ENCODE results near the gene ISM1. TPM values are rescaled to one million over a fixed set of nuclear protein-coding genes. Genes with fewer than 3 reads are reported as not detected.

The ISM1 gene
- total and polyA plus RNA-seq, 2 of the 13 experiments (the other 11 are each of a cell fraction or from before 2014, with no cell fraction given): 0.40 to 1.4 TPM

DNA sequence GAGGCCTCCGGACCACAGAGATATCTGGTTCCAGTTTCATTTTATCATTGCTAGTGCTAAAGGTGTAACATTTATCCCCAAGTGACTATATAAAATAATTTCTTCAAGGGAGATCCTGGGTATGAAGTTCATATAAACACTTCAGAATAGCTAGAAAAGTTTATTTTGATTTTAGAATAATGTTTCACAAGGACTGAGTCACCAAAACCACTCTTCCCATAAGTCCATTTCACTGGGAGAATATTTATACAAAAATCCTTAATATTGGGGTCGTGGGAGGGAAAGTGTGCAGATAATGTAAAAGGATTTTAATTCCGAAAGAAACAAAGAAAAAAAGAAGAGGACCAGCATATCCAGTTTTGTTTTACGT is 128.1 kb downstream of the ISM1 start:
- no peak for TF ChIP-seq ZNF510 (CRISPR knock-in tag; IDR thresholded peaks at IDR 0.05; ENCODE audit: low read depth)
- TF ChIP-seq NFIC (IDR thresholded peaks at IDR 0.05; ENCODE audit: low read length): no peak
- no peak for TF ChIP-seq ZNF768 (CRISPR knock-in tag; IDR thresholded peaks at IDR 0.05)
- TF ChIP-seq ZNF253 (CRISPR knock-in tag; IDR thresholded peaks at IDR 0.05; ENCODE audit: borderline replicate concordance): no peak
- TF ChIP-seq ZBTB21 (CRISPR knock-in tag; IDR thresholded peaks at IDR 0.05): no peak
- no peak for TF ChIP-seq NR2C2 (CRISPR knock-in tag; IDR thresholded peaks at IDR 0.05; ENCODE audit: borderline replicate concordance)
- no peak for TF ChIP-seq BCL6 (CRISPR knock-in tag; IDR thresholded peaks at IDR 0.05)
- TF ChIP-seq ATF1 (CRISPR knock-in tag; IDR thresholded peaks at IDR 0.05): no peak
- TF ChIP-seq ATRX (CRISPR knock-in tag; IDR thresholded peaks at IDR 0.05; ENCODE audit: borderline replicate concordance): no peak
- no peak for TF ChIP-seq SMYD3 (CRISPR knock-in tag; IDR thresholded peaks at IDR 0.05)
- no peak for TF ChIP-seq ZSCAN20 (CRISPR knock-in tag; IDR thresholded peaks at IDR 0.05; ENCODE audit: borderline replicate concordance)
- no peak for TF ChIP-seq ZNF567 (CRISPR knock-in tag; IDR thresholded peaks at IDR 0.05; ENCODE audit: borderline replicate concordance)
- no peak for TF ChIP-seq ADNP (CRISPR knock-in tag; IDR thresholded peaks at IDR 0.05)
- no peak for TF ChIP-seq PCBP2 (optimal IDR thresholded peaks at IDR 0.05; ENCODE audit: low read depth, low read length, poor library complexity, severe bottlenecking)
- no peak for TF ChIP-seq HOXA9 (CRISPR knock-in tag; IDR thresholded peaks at IDR 0.05; ENCODE audit: borderline replicate concordance)
- no peak for TF ChIP-seq NAIF1 (CRISPR knock-in tag; IDR thresholded peaks at IDR 0.05; ENCODE audit: borderline replicate concordance)
- TF ChIP-seq NFKB2 (CRISPR knock-in tag; IDR thresholded peaks at IDR 0.05; ENCODE audit: borderline replicate concordance): no peak
- 93% methylated on average over 4 of the region's 4 CpGs for WGBS (ENCODE audit: low lambda C conversion rate)
- Histone ChIP-seq H3K27me3 (ENCODE audit: control insufficient read depth in 1 of 2, insufficient read depth in 2 of 2, low read length in 2 of 2) (no peaks in the 10 kb centered on the region), H3K9me3 (ENCODE audit: low read length) (no peaks in the 10 kb centered on the region), H3K9ac (ENCODE audit: insufficient read depth, low read depth, low read length) (no peak overlapping the region), H3K27ac (ENCODE audit: extremely low read length, insufficient read depth, low read length) (no peak overlapping the region), H2AFZ (ENCODE audit: low read length) (no peak overlapping the region), H3K79me2 (ENCODE audit: insufficient read depth, low read length) (no peaks in the 10 kb centered on the region), H3K4me3 (replicated peaks in 1 of 3; ENCODE audit: insufficient read depth in 1 of 3, low read depth in 2 of 3, low read length in 3 of 3) (no peak overlapping the region), H3K4me2 (ENCODE audit: low read depth, low read length) (no peak overlapping the region), H4K20me1 (ENCODE audit: insufficient read depth, low read length) (no peaks in the 10 kb centered on the region), H3K4me1 (ENCODE audit: insufficient read depth, low read length) (peaks cover 19% of the 10 kb centered on the region), H3K36me3 (replicated peaks in 1 of 2; ENCODE audit: control insufficient read depth in 1 of 2, insufficient read depth in 2 of 2, low read length in 2 of 2) (no peaks in the 10 kb centered on the region)
- in situ Hi-C loops (cut with HindIII; ENCODE audit: extremely low pct_ligation_motif_present, low pct_unique_long_range_greater_than_20kb) (no loop called here), intact Hi-C loops (cut with micrococcal nuclease; ENCODE audit: unreplicated experiment) (no loop called here)
- BruUV-seq (replicated peaks): no TSS peak
- ChIA-PET CTCF (ENCODE audit: low intra/inter-chr PET ratio, low total read pairs) (no interaction called here), POLR2A (no interaction called here)
- DNase-seq (ENCODE audit: low spot score) (no peak), ATAC-seq (no peak), FAIRE-seq (no peak)

Other genes starting within 250 kb of the ISM1 start
- 83.7 and 95.6 TPM in 2 replicates for gene SPTLC3, start 212.3 kb upstream of the ISM1 start, total RNA-seq (2016; rRNA removed; fragmentation: Illumina TruSeq; extraction: Trizol)
- gene SPTLC3, start 212.3 kb upstream of the ISM1 start, polyA plus RNA-seq (2011; rRNA removed): 13.0 and 20.5 TPM in 2 replicates

Measured in HepG2 (cell line).